MM.1S (cell line): ENCODE data around the gene UNC13A.
"Not testable (repeated sequence)": the region's sequence is repeated elsewhere in the genome, so short reads cannot be mapped to it uniquely, and the experiment has no call there.

Source experiments
- DNase-seq: peaks from one replicate; pipeline ENCODE4 v3.0.0-alpha.2; 2015
- H2AFZ ChIP-seq: fragments of 300-600 bp; sonication (generic); 2 replicates; pipeline ENCODE4 v1.6.0; 2016; ENCODE audit warnings: antibody characterized with exemption, low read length
- H3F3A ChIP-seq: fragments of 300-600 bp; sonication (generic); 2 replicates; pipeline ENCODE4 v1.6.1; 2016; ENCODE audit warnings: mild to moderate bottlenecking, antibody characterized with exemption, low read length, moderate library complexity, mixed read lengths; ENCODE audit not compliant: insufficient read depth
- H3K27ac ChIP-seq: fragments of 300-600 bp; sonication (generic); 2 replicates; pipeline ENCODE4 v1.5.1; 2016; ENCODE audit warnings: mild to moderate bottlenecking, low read length
- H3K27me3 ChIP-seq: fragments of 300-600 bp; sonication (generic); replicated peaks from 2 replicates; pipeline ENCODE4 v1.6.0; 2016; ENCODE audit warnings: low read length; ENCODE audit not compliant: insufficient read depth
- H3K36me3 ChIP-seq: fragments of 300-600 bp; sonication (generic); replicated peaks from 2 replicates; pipeline ENCODE4 v1.6.1; 2016; ENCODE audit warnings: mild to moderate bottlenecking, low read length, mixed read lengths; ENCODE audit not compliant: insufficient read depth
- H3K4me1 ChIP-seq: fragments of 300-600 bp; sonication (generic); 2 replicates; pipeline ENCODE4 v1.6.1; 2016; ENCODE audit warnings: low read length, mixed read lengths
- H3K4me2 ChIP-seq: fragments of 300-600 bp; sonication (generic); 2 replicates; pipeline ENCODE4 v1.6.0; 2016; ENCODE audit warnings: low read depth, low read length
- H3K4me3 ChIP-seq: fragments of 300-600 bp; sonication (generic); 2 replicates; pipeline ENCODE4 v1.5.1; 2016; ENCODE audit warnings: low read length, mixed read lengths
- H3K79me2 ChIP-seq: fragments of 300-600 bp; sonication (generic); 2 replicates; pipeline ENCODE4 v1.6.1; 2016; ENCODE audit warnings: mixed run types, low read length, mixed read lengths
- H3K9ac ChIP-seq: fragments of 300-600 bp; sonication (generic); 2 replicates; pipeline ENCODE4 v1.6.1; 2016; ENCODE audit warnings: low read length, mixed read lengths
- H3K9me2 ChIP-seq: fragments of 300-600 bp; sonication (generic); replicated peaks from 2 replicates; pipeline ENCODE4 v1.6.1; 2016; ENCODE audit warnings: mild to moderate bottlenecking, low read length, mixed read lengths; ENCODE audit not compliant: insufficient read depth
- H3K9me3 ChIP-seq: fragments of 300-600 bp; sonication (generic); replicated peaks from 2 replicates; pipeline ENCODE4 v1.6.1; 2016; ENCODE audit warnings: mild to moderate bottlenecking, low read length, mixed read lengths; ENCODE audit not compliant: insufficient read depth
- H4K20me1 ChIP-seq: fragments of 300-600 bp; sonication (generic); 2 replicates; pipeline ENCODE4 v1.6.1; 2016; ENCODE audit warnings: mild to moderate bottlenecking, low read length, moderate library complexity, mixed read lengths; ENCODE audit not compliant: insufficient read depth
- CTCF ChIP-seq: fragments of 300-600 bp; sonication (generic); IDR thresholded peaks from 2 replicates; pipeline ENCODE4 v1.5.1; 2016; ENCODE audit warnings: antibody characterized with exemption, low read length, mixed read lengths
- EZH2 ChIP-seq: fragments of 300-600 bp; sonication (generic); optimal IDR thresholded peaks from 2 replicates; pipeline ENCODE3; 2017; ENCODE audit warnings: low read depth, mild to moderate bottlenecking, antibody characterized with exemption, low read length, mixed read lengths
- EZH2phosphoT487 ChIP-seq: fragments of 300-600 bp; sonication (generic); IDR thresholded peaks from 2 replicates; pipeline ENCODE4 v1.6.1; 2018; ENCODE audit warnings: antibody characterized with exemption, low read length

UNC13A gene

GRCh38 chr19:17554968-17555479 is 133.1 kb downstream of the UNC13A start:
- no peaks in the 10 kb centered on the region for H3K36me3 ChIP-seq
- TF ChIP-seq CTCF: no peak
- no peak for TF ChIP-seq EZH2phosphoT487
- no peak for TF ChIP-seq EZH2
- no peaks in the 10 kb centered on the region for H3K9me3 ChIP-seq
- H3K9me2 ChIP-seq: no peaks in the 10 kb centered on the region
- DNase-seq: no peak
- no peak overlapping the region; the same call in 1 of the 2 replicates for H3K9ac ChIP-seq
- no peaks in the 10 kb centered on the region for H3F3A ChIP-seq
- peaks cover 9% of the 10 kb centered on the region for H3K79me2 ChIP-seq
- peaks cover 31% of the 10 kb centered on the region for H3K27me3 ChIP-seq
- peak overlapping the region; percentile 99 for H3K4me2 ChIP-seq
- H3K4me1 ChIP-seq: peaks cover 4% of the 10 kb centered on the region; the same call in 1 of the 2 replicates
- peak overlapping the region; percentile 62 for H3K4me3 ChIP-seq
- H4K20me1 ChIP-seq: no peaks in the 10 kb centered on the region
- H2AFZ ChIP-seq: peak overlapping the region; percentile 97
- no peak overlapping the region for H3K27ac ChIP-seq

- H2AFZ ChIP-seq: no peak overlapping the region
- peaks cover 4% of the 10 kb centered on the region; the same call in 1 of the 2 replicates for H3K4me1 ChIP-seq
These were observed 134.9 kb downstream of the UNC13A start for GRCh38 chr19:17553256-17553655.

GRCh38 chr19:17552735-17553134 is 135.4 kb downstream of the UNC13A start:
- H3K4me3 ChIP-seq, H3K9me2 ChIP-seq, H3K79me2 ChIP-seq, H4K20me1 ChIP-seq, H3K9me3 ChIP-seq, H3K4me2 ChIP-seq, H3K27ac ChIP-seq, H2AFZ ChIP-seq, H3K9ac ChIP-seq, H3K4me1 ChIP-seq, DNase-seq, H3F3A ChIP-seq, H3K36me3 ChIP-seq: not testable (repeated sequence)
- peaks cover 50% of the 10 kb centered on the region for H3K27me3 ChIP-seq

More at GRCh38 chr19:17553256-17553655, 134.9 kb downstream of the UNC13A start:
- H3K9ac ChIP-seq: no peak overlapping the region
- H3K79me2 ChIP-seq: peaks cover 9% of the 10 kb centered on the region
- no peak overlapping the region for H3K4me2 ChIP-seq
- no peak overlapping the region for H3K4me3 ChIP-seq
- H3K9me3 ChIP-seq: no peaks in the 10 kb centered on the region
- no peaks in the 10 kb centered on the region for H3K36me3 ChIP-seq
- H3K27ac ChIP-seq: no peak overlapping the region
- peaks cover 45% of the 10 kb centered on the region for H3K27me3 ChIP-seq
- DNase-seq: no peak
- no peak for TF ChIP-seq EZH2phosphoT487
- no peaks in the 10 kb centered on the region for H4K20me1 ChIP-seq
- H3F3A ChIP-seq: no peaks in the 10 kb centered on the region
- no peaks in the 10 kb centered on the region for H3K9me2 ChIP-seq
